ENCODE data around the gene CLIC3. TPM values are rescaled to one million over a fixed set of nuclear protein-coding genes. Genes with fewer than 3 reads are reported as not detected.

CLIC3 gene
- total and polyA plus RNA-seq, 11 donors: 1.5 to 16.7 (median 5.0) TPM

DNA sequence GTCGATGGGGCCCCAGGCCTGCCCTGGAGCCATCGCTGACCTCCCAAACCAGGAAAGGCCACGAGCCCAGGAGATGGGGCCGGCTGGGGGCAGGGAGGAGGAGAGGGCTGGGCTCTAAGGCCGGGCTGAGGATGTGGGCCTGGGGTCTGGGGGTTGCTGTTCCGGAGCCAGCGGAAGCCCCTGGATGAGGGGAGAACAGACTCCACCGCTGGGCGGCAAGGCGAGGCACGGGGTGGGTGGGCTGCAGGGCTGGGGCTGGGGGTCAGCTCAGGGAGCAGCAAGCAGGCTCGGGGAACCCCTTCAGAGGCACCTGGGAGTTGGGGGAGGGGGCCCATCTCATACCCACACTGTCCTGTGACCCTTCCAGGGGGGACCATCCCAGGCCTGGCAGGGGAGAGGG, 32.6 kb downstream of the CLIC3 start:
- peaks cover 4 to 46% (median 28%) of the 10 kb centered on the region in 12 donors for H3K4me1 ChIP-seq
- H3K27me3 ChIP-seq: no peaks in the 10 kb centered on the region
- H3K27ac ChIP-seq: no peak overlapping the region
- H3K9me3 ChIP-seq: no peaks in the 10 kb centered on the region
- ATAC-seq: no peak
- WGBS, 4 donors: 82 to 95% (median 90%) methylated on average over 4 to 12 of the region's 12 CpGs
- no peaks in the 10 kb centered on the region for H3K36me3 ChIP-seq
- intact Hi-C loops (cut with DNase I): no loop called here
- TF ChIP-seq, protein P1, sequence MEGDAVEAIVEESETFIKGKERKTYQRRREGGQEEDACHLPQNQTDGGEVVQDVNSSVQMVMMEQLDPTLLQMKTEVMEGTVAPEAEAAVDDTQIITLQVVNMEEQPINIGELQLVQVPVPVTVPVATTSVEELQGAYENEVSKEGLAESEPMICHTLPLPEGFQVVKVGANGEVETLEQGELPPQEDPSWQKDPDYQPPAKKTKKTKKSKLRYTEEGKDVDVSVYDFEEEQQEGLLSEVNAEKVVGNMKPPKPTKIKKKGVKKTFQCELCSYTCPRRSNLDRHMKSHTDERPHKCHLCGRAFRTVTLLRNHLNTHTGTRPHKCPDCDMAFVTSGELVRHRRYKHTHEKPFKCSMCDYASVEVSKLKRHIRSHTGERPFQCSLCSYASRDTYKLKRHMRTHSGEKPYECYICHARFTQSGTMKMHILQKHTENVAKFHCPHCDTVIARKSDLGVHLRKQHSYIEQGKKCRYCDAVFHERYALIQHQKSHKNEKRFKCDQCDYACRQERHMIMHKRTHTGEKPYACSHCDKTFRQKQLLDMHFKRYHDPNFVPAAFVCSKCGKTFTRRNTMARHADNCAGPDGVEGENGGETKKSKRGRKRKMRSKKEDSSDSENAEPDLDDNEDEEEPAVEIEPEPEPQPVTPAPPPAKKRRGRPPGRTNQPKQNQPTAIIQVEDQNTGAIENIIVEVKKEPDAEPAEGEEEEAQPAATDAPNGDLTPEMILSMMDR (IDR thresholded peaks at IDR 0.05): no peak
- H3K4me3 ChIP-seq: no peak overlapping the region
- DNase-seq: no peak

DNA sequence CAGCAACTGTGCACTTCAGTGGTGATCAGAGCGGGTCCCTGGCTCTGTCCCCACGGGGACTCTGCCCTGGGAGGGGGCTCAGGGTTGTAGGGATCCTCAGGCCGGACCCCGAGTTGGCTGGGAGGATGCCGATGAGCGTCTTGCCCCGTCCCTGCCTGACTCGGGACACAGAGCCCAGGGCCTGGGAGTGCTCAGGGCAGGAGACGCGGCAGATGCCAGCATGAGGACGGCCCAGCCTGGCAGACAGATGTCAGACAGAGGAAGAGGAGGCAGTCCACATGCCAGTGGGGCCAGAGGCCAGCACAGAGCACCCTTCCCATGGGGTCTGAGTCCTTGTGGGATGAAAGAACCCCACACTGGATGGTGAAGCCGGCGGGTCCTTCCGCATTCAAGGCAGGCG, 33.0 kb downstream of the CLIC3 start:
- no peak overlapping the region for H3K4me3 ChIP-seq
- no peak for DNase-seq
- peaks cover 4 to 46% (median 28%) of the 10 kb centered on the region in 12 donors for H3K4me1 ChIP-seq
- H3K9me3 ChIP-seq: no peaks in the 10 kb centered on the region
- 88 to 94% (median 90%) methylated on average over 14 to 15 of the region's 15 CpGs for WGBS, 4 donors
- intact Hi-C loops (cut with DNase I): no loop called here
- peak overlapping the region in 1 of 12 donors; percentile 7 for H3K27ac ChIP-seq
- TF ChIP-seq POLR2A (IDR thresholded peaks at IDR 0.05): no peak
- TF ChIP-seq, protein P1 (IDR thresholded peaks at IDR 0.05): no peak
- no peak for ATAC-seq
- H3K36me3 ChIP-seq: no peaks in the 10 kb centered on the region
- H3K27me3 ChIP-seq: no peaks in the 10 kb centered on the region

GRCh38 chr9:136962701-136963248, 33.6 kb downstream of the CLIC3 start:
- intact Hi-C loops (cut with DNase I): no loop called here
- H3K36me3 ChIP-seq: no peaks in the 10 kb centered on the region
- TF ChIP-seq, protein P1 (IDR thresholded peaks at IDR 0.05): no peak
- TF ChIP-seq POLR2A (IDR thresholded peaks at IDR 0.05): no peak
- no peak overlapping the region for H3K4me3 ChIP-seq
- no peak overlapping the region for H3K27ac ChIP-seq
- H3K27me3 ChIP-seq: no peaks in the 10 kb centered on the region
- H3K9me3 ChIP-seq: no peaks in the 10 kb centered on the region
- H3K4me1 ChIP-seq: peaks cover 4 to 46% (median 28%) of the 10 kb centered on the region in 12 donors
- 81 to 88% (median 84%) methylated on average over 11 of the region's 11 CpGs for WGBS, 4 donors
- DNase-seq: no peak
- no peak for ATAC-seq

DNA sequence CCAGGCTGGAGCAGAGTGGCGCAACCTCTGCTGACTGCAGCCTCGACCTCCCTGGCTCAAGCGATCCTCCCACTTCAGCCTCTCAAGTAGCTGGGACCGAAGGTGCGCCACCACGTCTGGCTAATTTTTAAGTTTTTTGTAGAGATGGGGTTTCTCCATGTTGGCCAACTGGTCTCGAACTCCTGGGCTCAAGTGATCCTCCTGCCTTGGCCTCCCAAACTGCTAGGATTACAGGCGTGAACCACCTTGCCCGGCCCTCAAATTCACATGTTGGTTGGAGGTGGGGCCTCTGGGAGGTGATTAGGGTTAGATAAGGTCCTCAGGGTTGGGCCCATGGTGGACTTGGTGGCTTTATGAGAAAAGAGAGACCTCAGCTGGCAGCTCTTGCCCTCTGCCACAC, 34.2 kb downstream of the CLIC3 start:
- no peak overlapping the region for H3K4me3 ChIP-seq
- intact Hi-C loops (cut with DNase I): no loop called here
- peaks cover 4 to 46% (median 28%) of the 10 kb centered on the region in 12 donors for H3K4me1 ChIP-seq
- no peak for TF ChIP-seq POLR2A (IDR thresholded peaks at IDR 0.05)
- TF ChIP-seq, protein P1 (IDR thresholded peaks at IDR 0.05): no peak
- 95 to 98% (median 96%) methylated on average over 9 of the region's 9 CpGs for WGBS, 4 donors
- DNase-seq: no peak
- H3K27me3 ChIP-seq: no peaks in the 10 kb centered on the region
- H3K9me3 ChIP-seq: no peaks in the 10 kb centered on the region
- ATAC-seq: no peak
- H3K27ac ChIP-seq: peak overlapping the region in 2 of 12 donors; percentile 34 to 60
- no peaks in the 10 kb centered on the region for H3K36me3 ChIP-seq
